Panc1 (cell line): ENCODE results near the gene OAS1. TPM values are rescaled to one million over a fixed set of nuclear protein-coding genes. Genes with fewer than 3 reads are reported as not detected.
A peak's percentile ranks its signal among the peaks of the same experiment; 100 is the strongest.

Experiments
- ATAC-seq: fragments of 200-7000 bp; cut with Tn5 transposase; 2 replicates; pipeline ENCODE4 v1.9.1; 2020; ENCODE audit warnings: mild to moderate bottlenecking, moderate library complexity
- Bru-seq: library from RNA; stranded (reverse); fragments of 400-500 nt; gene quantifications from one replicate; lab custom pipeline; 2021; lab: Mats Ljungman, UMichigan
- BruChase-seq, 2 experiments: library from RNA; stranded (reverse); fragments of 400-500 nt; gene quantifications; one replicate each; lab custom pipeline; 2021; lab: Mats Ljungman, UMichigan
- BruUV-seq: library from RNA; stranded (reverse); fragments of 400-500 nt; replicated peaks from 2 replicates; lab custom pipeline; 2021; lab: Mats Ljungman, UMichigan
- CTCF ChIA-PET: fragments of 300-600 bp; sonication (Branson Sonifier 250); formaldehyde crosslinking; loops from one replicate; lab custom pipeline; 2022; ENCODE audit warnings: antibody characterized with exemption; lab: Charles Lee
- POLR2A ChIA-PET: fragments of 300-600 bp; sonication (Branson Sonifier 250); formaldehyde crosslinking; loops from one replicate; lab custom pipeline; 2022; ENCODE audit warnings: antibody characterized with exemption; lab: Charles Lee
- DNase-seq: peaks from one replicate; pipeline ENCODE4 v3.0.0-alpha.2; 2010; ENCODE audit warnings: low read depth, low spot score
- H3K27ac ChIP-seq: 2 replicates; pipeline ENCODE4 v1.5.1; 2011; ENCODE audit warnings: mild to moderate bottlenecking, low read length, inconsistent platforms
- H3K27me3 ChIP-seq: fragments of 200-500 bp; sonication (Bioruptor generic); 2 replicates; pipeline ENCODE4 v1.6.0; 2014; ENCODE audit warnings: low read length, inconsistent platforms; ENCODE audit not compliant: control insufficient read depth, insufficient read depth
- H3K36me3 ChIP-seq: fragments of 200-500 bp; sonication (Bioruptor generic); 2 replicates; pipeline ENCODE4 v1.5.1; 2014; ENCODE audit warnings: inconsistent platforms, mild to moderate bottlenecking, low read length, moderate library complexity; ENCODE audit not compliant: control insufficient read depth, insufficient read depth
- H3K4me1 ChIP-seq: 2 replicates; pipeline ENCODE4 v1.5.1; 2011; ENCODE audit warnings: inconsistent platforms, mild to moderate bottlenecking, low read length, moderate library complexity; ENCODE audit not compliant: control insufficient read depth, insufficient read depth
- H3K4me3 ChIP-seq, 2 experiments: 2 replicates each; pipeline ENCODE4 v1.5.1; 2011 to 2012; ENCODE audit warnings: low read depth in 2 of 2, low read length in 2 of 2, mild to moderate bottlenecking in 2 of 2, inconsistent platforms in 1 of 2, moderate library complexity in 1 of 2
- H3K9me3 ChIP-seq: fragments of 200-500 bp; sonication (Bioruptor generic); 2 replicates; pipeline ENCODE4 v1.5.1; 2014; ENCODE audit warnings: low read depth, mild to moderate bottlenecking, inconsistent platforms, low read length, moderate library complexity; ENCODE audit not compliant: control insufficient read depth, insufficient read depth
- CTCF ChIP-seq: fragments of 450-650 bp; IDR thresholded peaks from 2 replicates; pipeline ENCODE4 v1.5.1; 2017; ENCODE audit warnings: mild to moderate bottlenecking
- POLR2AphosphoS5 ChIP-seq: IDR thresholded peaks from 2 replicates; pipeline ENCODE4 v1.6.1; 2012; ENCODE audit warnings: mild to moderate bottlenecking, low read depth, low read length, moderate library complexity
- REST ChIP-seq, 2 experiments: IDR thresholded peaks; 2 replicates each; pipeline ENCODE4 v1.6.1; 2011 to 2012; ENCODE audit warnings: low read depth in 2 of 2, control low read depth in 1 of 2, low read length in 1 of 2, mild to moderate bottlenecking in 1 of 2, moderate library complexity in 1 of 2; ENCODE audit not compliant: insufficient read depth in 1 of 2
- SIN3A ChIP-seq: IDR thresholded peaks from 2 replicates; pipeline ENCODE4 v1.6.1; 2012; ENCODE audit warnings: low read depth, mild to moderate bottlenecking, low read length, moderate library complexity, borderline replicate concordance; ENCODE audit not compliant: insufficient read depth
- TCF7L2 ChIP-seq: IDR thresholded peaks from 2 replicates; pipeline ENCODE4 v1.6.1; 2011; ENCODE audit warnings: mild to moderate bottlenecking, low read depth, low read length, inconsistent platforms
- in situ Hi-C: cut with HindIII; loops from 2 replicates; pipeline ENCODE4 v1.10.0; 2016; ENCODE audit warnings: low sequenced_read_pairs, low pct_unique_long_range_greater_than_20kb
- intact Hi-C: fragments of 100-400 bp; cut with micrococcal nuclease; formaldehyde crosslinking; loops from one replicate; pipeline ENCODE4 v1.10.0; 2022; ENCODE audit not compliant: unreplicated experiment
- long read RNA-seq: library from polyadenylated mRNA; unstranded; transcript quantifications from one replicate; pipeline ENCODE4 v2.0.0, GENCODE V29; 2021; ENCODE audit not compliant: unreplicated experiment
- polyA plus RNA-seq: library from polyadenylated mRNA; unstranded; fragments of >200 nt; gene quantifications from one replicate; pipeline ENCODE4 v1.2.1, GENCODE V29; 2012; ENCODE audit warnings: missing spikeins; ENCODE audit not compliant: insufficient read length
- total RNA-seq: library from RNA; stranded (reverse); gene quantifications from one replicate; pipeline ENCODE4 v1.2.1, GENCODE V29; 2021; ENCODE audit not compliant: unreplicated experiment

OAS1 gene
- total RNA-seq (4.5 TPM), Bru-seq, nascent RNA (percentile 30 among the genes with signal in this experiment), BruChase-seq, experiment 1, labeled RNA remaining after a 2-hour chase (percentile 27 among the genes with signal in this experiment), BruChase-seq, experiment 2, labeled RNA remaining after a 6-hour chase (percentile 37 among the genes with signal in this experiment)
- 2.3 TPM for polyA plus RNA-seq
- long read RNA-seq, transcript OAS1-203 (5 exons, 1,990 nt), result major isoform, 5 of 5 reads
- long read RNA-seq, partial matches to known transcripts, result 0 of 5 reads
- long read RNA-seq, other reads (novel, unspliced or antisense), result 0 of 5 reads

GRCh38 chr12:112906712-112907414, at the start of gene OAS1:
Gene OAS1 (plus strand): TSS chr12:112906962. CDS start chr12:112907040, 78 bp downstream.
- DNase-seq, result no peak
- peak within 1 kb of the TSS; percentile 29 to 45 for H3K4me3 ChIP-seq
- intact Hi-C loops, result no loop called here
- TF ChIP-seq POLR2AphosphoS5 (no peak), TCF7L2 (no peak), SIN3A (no peak), REST (IDR thresholded peaks at IDR 0.05; ENCODE audit: insufficient read depth in 1 of 2, low read depth in 2 of 2, low read length in 1 of 2) (no peak), CTCF (no peak)
- 0 out of 2 replicates have a peak within 1 kb of the TSS, but pooled peaks have one; percentile 30 for H3K27ac ChIP-seq
- no TSS peak for BruUV-seq
- no peaks in the 10 kb centered on the region for H3K9me3 ChIP-seq
- in situ Hi-C loops, result no loop called here
- ChIA-PET CTCF (interaction anchor here (1.1 kb wide), 1 partner anchor 86 kb away, joined by 3 read pairs; no protein-coding TSS in a partner anchor), POLR2A (no interaction called here)
- H3K36me3 ChIP-seq, result no peaks in the 10 kb centered on the region
- no peaks in the 10 kb centered on the region; the same call in 1 of the 2 replicates for H3K4me1 ChIP-seq
- ATAC-seq, result peak; percentile 84
- H3K27me3 ChIP-seq, result no peaks in the 10 kb centered on the region; the same call in 1 of the 2 replicates

- in situ Hi-C loops, result no loop called here
- DNase-seq (no peak), ATAC-seq (no peak)
- Histone ChIP-seq H3K27ac (no peak overlapping the region), H3K27me3 (no peaks in the 10 kb centered on the region), H3K4me1 (no peaks in the 10 kb centered on the region), H3K36me3 (no peaks in the 10 kb centered on the region), H3K9me3 (no peaks in the 10 kb centered on the region), H3K4me3 (no peak overlapping the region)
- TF ChIP-seq POLR2AphosphoS5 (no peak), SIN3A (no peak), REST (IDR thresholded peaks at IDR 0.05; ENCODE audit: insufficient read depth in 1 of 2, low read depth in 2 of 2, low read length in 1 of 2) (no peak), TCF7L2 (no peak), CTCF (no peak)
- ChIA-PET POLR2A (no interaction called here), CTCF (no interaction called here)
- intact Hi-C loops, result no loop called here
- no TSS peak for BruUV-seq
Observed at GRCh38 chr12:112859291-112859690, 47.5 kb upstream of the OAS1 start.
